ENCODE measurements around the gene PRKG1.

GRCh38 chr10:51783941-51784340, 709.7 kb downstream of the PRKG1 start:
- no peak for TF ChIP-seq POLR2A (IDR thresholded peaks at IDR 0.05; ENCODE audit: low read depth, low read length)
- TF ChIP-seq POLR2AphosphoS5 (IDR thresholded peaks at IDR 0.05; ENCODE audit: low read depth, low read length), result no peak
